Posterior vena cava (tissue), 2 donors: Measurements from ENCODE around the gene PLEKHM2. TPM values are rescaled to one million over a fixed set of nuclear protein-coding genes. Genes with fewer than 3 reads are reported as not detected.

ENCODE experiments used
- DNase-seq: peaks from one replicate; pipeline ENCODE4 v3.0.0-alpha.2; 2020; ENCODE audit warnings: low spot score
- intact Hi-C, 2 donors: fragments of 100-400 bp; cut with DNase I; formaldehyde crosslinking; loops; one replicate each; pipeline versions ENCODE4 v1.14.1 to v1.14.2; 2022 to 2023
- total RNA-seq, 2 donors: library from RNA; stranded (reverse); fragmentation: NEBNext Ultra II Directional; extraction: Animal tissue kit (Norgen Biotek cat#: 25700); gene quantifications; one replicate each; pipeline ENCODE4 v1.2.1, GENCODE V29; 2021
- donor health status: DM: yes; HTN: yes; CAD: no.
- donor health status: DM: yes; HTN: yes; CAD: no.

The PLEKHM2 gene
- total RNA-seq, 2 donors from 2014 or later: 62.6 to 75.9 TPM

DNA sequence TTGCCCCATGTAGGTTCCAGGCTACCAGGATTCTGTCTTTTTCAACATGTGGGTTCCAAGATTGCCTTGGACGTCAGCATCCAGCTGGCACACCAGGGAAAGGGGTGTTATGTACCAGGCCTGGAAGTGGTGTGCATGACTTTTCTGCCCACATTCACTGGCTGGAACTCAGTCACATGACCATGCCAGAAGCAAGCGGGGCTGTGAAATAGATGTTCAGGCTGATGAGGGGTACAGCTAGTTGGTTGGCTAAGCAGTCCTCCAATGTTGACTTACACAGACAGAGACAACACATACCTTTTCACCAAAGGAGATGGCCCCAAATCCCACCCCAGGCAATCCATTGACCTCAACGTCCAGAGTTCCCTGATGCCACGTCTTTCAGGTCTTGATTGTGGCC, 14.3 kb upstream of the PLEKHM2 start:
- intact Hi-C loops: loop anchor here in 1 of 2 donors (10.0 kb wide), 1 partner anchor 45 kb away; no protein-coding TSS in a partner anchor
- no peak for DNase-seq

DNA sequence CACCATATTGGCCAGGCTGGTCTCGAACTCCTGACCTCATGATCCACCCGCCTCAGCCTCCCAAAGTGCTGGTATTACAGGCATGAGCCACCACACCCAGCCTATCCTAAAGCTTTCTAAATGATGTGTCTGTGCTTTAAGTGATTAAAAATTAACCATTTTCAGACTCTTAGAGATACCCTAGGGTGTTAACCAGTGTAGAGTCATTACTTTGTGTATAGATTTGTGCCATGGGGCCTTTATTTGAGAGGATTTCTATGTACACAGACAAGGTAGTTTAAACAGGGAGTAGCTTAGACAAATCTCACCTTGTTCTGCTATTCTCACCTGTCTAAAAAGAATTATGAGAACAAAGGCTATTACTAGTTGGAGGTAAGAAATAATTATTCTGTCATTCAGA, 12.7 kb upstream of the PLEKHM2 start:
- intact Hi-C loops: loop anchor here in 1 of 2 donors (10.0 kb wide), 1 partner anchor 47 kb away; no protein-coding TSS in a partner anchor
- no peak for DNase-seq

DNA sequence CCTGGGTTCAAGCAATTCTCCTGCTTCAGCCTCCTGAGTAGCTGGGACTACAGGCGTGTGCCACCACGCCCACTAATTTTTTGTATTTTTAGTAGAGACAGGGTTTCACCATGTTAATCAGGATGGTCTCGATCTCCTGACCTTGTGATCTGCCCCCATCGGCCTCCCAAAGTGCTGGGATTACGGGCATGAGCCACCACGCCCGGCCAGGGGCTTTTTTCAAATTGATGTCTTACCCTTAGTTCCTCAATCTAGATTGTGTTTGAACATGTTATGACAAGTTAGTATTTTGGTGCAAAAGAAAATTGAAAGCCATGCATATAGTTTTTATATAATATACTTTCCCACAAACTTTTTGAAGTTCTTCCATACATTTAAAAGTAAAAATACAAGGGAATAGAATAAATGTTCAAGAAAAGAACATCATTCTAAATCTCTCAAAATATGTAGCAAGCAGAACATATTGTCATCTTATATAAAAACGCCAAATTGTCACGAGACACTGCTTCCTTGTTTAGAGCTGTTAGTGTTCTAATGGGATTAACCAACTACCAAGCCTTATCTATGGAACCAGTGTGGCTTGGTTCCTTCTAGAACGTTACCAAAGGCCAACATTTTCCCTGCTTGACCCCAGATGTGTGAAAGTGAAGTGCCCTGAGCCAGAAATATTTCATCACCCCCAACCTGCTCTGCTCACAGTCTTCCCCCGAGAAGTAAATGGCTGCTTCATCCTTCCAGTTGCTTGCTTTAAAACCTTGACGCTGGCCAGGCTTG, 9.5 kb upstream of the PLEKHM2 start:
- intact Hi-C loops: loop anchor here in 1 of 2 donors (10.0 kb wide), 1 partner anchor 50 kb away; no protein-coding TSS in a partner anchor
- DNase-seq: no peak

- intact Hi-C loops: loop anchor here in 1 of 2 donors (10.0 kb wide), 1 partner anchor 51 kb away; no protein-coding TSS in a partner anchor
- no peak for DNase-seq
These were observed 8.1 kb upstream of the PLEKHM2 start for GRCh38 chr1:15676010-15676409.

DNA sequence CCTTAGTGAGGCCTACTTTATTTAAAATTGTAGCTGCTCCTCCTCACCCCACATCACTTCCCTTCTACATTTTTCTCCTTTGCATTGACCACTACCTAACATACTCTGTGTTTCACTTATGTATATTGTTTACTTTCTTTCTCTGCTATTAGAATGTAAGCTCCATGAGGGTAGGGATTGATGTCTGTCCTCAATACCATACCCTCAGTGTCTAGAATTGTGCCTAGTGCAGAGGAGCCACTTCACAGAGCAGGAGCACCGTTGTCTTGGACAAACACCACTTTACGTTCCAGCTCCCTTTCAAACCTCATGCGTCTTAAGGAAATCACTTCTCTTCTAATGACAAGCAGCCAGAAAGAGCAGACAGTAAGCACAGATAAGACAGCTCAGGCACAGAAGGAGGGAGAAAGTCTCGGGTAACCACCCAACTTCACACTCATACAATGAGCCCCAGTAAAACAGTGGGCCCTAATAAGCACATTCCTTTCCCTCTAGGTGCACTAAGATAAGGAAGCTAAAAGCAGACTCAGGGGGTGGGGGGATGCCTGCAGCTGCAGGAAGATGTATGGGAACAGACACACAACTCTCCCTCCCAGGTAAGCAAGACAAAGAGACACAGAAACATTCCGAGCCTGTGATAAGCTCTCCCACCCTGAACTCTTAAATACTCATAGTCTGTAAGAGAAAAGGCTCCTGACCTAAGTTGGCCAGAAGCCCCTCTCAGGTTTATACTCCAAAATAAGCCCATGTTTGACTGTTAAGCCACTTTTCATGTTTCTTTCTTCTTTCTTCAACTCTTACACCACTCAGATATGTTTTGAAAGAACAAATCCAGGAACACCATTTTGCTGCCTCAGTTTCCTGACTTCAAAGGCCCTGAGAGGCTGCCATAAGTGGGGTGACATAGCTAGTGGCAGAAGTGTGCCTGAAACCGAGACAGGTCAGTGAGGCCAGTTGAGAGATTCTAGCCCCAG, 7.1 kb upstream of the PLEKHM2 start:
- DNase-seq: no peak
- intact Hi-C loops: loop anchor here in 1 of 2 donors (10.0 kb wide), 1 partner anchor 52 kb away; no protein-coding TSS in a partner anchor

- DNase-seq: no peak
- intact Hi-C loops: loop anchor here in 1 of 2 donors (10.0 kb wide), 1 partner anchor 54 kb away; no protein-coding TSS in a partner anchor
These were observed 5.5 kb upstream of the PLEKHM2 start for GRCh38 chr1:15678578-15678977.

- intact Hi-C loops: no loop called here
- no peak for DNase-seq
These were observed 4.0 kb upstream of the PLEKHM2 start for GRCh38 chr1:15680131-15680530.

DNA sequence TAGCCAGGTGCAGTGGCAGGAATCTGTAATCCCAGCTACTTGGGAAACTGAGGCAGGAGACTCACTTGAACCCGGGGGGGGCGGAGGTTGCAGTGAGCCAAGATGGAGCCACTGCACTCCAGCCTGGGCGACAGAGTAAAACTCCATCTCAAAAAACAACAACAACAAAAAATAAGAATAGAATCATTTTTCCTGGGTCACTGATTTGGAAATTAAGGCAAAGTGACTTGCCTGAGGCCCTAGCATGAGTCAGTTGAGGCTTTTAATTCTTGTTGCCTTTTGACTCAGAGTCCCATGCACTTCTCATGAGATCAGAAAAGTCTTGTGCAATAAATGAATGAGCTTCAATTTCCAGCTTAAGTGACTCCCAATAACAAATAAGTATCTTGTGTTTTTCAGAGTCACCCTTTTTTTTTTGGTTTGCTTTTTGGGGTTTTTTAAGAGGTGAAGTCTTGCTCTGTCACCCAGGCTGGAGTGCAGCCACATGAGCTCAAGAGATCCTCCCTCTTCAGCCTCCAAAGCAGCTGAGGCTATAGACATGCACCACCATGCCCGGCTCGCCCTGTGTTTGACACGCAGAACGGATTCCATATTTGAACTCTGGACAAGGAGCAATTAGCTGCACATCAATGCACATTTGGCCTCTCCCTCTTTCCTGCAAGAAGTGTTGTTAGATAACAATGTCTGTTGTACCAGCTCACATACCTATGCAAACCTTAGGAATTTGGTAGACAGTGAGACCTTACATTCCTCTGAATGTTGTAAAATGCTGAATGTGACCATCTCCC, 3.4 kb upstream of the PLEKHM2 start:
- intact Hi-C loops: no loop called here
- DNase-seq: no peak

DNA sequence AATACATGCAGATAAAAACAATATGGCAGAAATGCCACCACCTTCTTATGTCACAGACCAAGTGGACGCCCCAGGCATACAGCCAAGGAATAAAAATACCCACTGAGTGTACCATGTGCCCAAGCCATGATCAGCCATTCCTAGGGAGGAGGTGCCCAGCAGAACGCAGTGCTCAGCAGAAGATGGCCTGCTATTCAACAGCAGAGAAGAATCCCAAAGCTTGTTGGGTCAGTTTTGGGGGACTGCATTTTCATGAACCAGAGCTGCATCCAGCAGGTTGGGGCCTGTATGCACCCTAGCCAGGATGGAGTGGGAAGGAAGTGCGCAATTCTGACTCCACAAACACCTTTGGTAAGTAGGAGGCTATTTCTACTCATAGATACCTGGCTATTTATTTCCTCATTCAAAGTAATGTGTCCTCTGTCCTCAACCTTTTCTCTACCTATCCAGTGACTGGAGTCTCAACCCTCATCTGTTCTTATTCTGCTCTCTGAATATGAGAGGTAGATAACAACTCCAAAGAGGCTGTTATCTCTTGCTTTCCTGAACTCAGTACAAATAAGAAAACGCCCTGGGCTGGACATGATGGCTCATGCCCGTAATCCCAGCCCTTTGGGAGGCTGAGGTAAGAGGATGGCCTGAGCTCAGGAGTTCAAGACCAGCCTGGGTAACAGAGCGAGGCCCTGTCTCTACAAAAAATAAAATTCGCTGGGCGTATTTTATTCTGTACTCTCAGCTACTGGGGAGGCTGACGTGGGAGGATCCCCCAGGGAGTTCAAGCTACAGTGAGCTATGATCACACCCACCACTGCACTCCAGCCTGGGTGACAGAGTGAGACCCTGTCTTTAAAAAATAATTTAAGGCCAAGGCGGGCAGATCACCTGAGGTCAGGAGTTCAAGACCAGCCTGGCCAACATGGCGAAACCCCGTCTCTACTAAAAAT, 2.5 kb upstream of the PLEKHM2 start:
- DNase-seq: no peak
- intact Hi-C loops: no loop called here

DNA sequence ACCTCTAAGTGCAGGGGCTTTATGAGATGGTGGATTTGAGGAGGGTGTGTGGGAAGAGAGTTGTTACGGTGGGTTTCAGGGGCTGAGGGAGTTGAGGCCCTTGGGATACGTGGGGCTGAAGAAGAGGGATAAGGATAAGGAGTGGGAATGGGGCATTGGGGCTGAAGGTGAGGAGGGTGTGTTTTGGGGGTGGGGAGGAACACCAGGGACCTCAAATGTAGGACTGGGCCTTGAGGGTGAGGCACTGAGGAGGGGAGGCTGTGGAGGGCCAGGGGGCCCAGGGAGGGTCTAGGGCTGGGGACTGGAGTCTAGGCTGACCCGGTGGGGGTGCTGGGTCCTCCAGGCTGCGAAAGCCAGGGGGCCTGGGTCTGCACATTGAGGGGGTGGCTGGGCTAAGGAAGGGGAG, 1.2 kb upstream of the PLEKHM2 start:
- DNase-seq: no peak
- intact Hi-C loops: no loop called here

DNA sequence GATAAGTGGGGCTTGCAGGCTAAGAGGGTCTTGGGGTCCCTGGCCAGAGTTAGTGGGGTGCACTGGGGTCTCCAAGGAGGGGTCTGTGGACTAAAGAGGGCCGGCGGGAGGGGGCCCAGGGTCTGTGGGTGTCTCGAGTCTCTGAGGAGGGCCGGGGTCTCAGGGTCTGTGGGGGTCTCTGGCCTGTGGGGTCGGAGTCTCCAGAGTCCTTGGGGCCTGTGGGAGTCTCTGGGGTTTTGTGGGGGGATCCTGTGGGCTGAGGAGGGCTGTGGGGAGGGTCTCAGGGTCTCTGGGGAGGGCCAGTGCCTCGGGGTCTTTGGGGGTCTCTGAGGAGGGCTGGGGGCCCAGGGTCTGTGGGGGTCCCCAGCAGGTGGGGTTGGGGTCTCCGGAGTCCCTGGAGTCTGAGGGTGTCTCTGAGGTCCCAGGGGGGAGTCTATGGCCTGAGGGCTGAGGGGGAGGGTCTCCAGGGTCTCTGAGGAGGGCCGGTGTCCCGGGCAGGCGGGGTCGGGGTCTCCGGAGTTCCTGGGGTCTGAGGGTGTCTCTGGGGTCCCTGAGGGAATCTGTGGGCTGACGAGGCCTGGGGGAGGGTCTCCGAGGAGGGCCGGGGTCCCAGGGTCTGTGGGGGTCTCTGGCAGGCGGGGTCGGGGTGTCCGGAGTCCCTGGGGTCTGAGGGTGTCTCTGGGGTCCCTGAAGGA, 628 bp upstream of the PLEKHM2 start:
- intact Hi-C loops: no loop called here
- no peak for DNase-seq

DNA sequence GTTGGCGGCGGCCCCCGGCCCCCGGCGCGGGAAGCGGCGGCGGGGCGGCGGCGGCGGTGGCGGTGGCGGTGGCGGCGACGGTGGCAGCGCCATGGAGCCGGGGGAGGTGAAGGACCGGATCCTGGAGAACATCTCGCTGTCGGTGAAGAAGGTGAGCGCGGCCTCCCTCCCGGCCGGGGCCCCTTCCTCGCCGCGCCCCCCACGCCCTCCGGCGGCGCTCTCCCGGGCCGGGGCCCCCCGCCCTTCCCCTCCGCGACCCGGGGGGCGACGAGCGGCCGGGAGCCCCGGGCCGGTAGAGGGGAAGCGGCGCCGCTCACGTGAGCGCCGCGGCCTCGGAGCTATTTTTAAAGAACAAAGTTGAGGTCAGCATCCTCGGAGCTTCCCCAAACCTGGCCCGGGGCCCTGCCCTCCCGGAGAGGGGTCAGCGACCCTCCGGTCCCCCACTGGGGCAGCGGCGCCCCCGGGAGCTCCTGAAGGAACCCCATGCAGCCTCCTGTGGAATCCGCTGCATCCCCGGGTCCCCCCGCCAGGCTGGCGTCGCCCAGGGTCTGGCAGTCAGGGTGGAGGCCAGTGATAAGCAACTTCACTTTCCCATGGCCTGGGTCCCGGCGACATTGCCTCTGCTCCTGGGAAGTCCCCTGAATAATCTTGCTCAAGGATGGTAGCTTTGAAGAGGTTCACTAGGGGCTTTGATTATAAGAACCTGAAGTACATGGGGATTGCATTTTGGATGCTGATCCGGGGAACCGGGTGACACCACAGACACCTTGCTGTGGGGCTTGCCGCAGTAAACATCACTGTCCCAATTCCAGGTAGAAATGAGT, 560 bp downstream of the PLEKHM2 start:
- peak; percentile 88 for DNase-seq
- intact Hi-C loops: no loop called here

DNA sequence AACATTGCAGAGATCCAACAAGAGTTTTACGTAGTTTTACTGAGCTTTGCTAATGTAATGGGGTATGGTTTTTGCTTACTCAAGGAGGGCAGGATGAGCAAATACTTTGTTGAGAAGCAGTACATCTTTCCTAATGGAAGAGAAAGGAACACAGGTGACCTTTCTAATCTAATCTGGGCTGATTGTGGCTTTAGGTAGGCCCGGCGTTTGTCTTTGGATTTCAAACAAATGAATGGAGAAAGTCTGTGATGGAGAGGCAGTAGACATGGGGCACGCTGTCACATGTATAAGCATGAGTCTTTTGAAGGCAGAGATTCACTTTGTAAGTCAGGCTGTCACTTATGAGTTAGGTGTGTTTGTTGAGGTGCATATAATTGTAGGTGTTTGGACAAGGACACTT, 1.7 kb downstream of the PLEKHM2 start:
- no peak for DNase-seq
- intact Hi-C loops: no loop called here

- DNase-seq: no peak
- intact Hi-C loops: no loop called here
These were observed 3.3 kb downstream of the PLEKHM2 start for GRCh38 chr1:15687446-15687845.

- DNase-seq: no peak
- intact Hi-C loops: no loop called here
These were observed 6.2 kb downstream of the PLEKHM2 start for GRCh38 chr1:15690317-15690716.

DNA sequence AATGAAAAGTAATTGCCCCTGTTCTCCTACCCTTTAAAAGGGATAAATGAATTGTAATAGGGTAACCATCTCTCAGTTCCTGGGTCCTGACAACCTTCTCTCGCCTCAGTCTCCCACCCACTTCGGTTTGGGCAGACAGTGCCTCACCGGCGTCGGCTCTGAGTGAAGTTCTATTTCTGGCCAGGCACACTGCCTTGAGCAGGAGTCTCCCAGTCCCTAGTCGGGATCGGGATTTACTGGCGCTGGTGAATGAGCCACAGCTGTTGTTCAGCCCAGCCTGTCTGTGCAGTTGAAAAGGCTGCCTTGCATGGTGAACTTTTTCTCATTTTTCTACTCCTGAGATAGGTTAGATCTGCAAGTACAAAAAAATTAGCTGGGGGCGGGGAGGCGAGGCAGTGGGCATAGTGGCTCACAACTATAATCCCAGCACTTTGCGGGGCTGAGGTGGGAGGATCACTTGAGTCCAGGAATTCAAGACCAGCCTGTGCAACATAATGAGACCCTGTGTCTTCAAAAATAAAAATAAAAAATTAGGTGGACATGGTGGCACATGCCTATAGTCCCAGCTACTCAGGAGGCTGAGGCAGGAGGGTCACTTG, 7.4 kb downstream of the PLEKHM2 start:
- no peak for DNase-seq
- intact Hi-C loops: loop anchor here in 1 of 2 donors (1.0 kb wide), 1 partner anchor 50 kb away; no protein-coding TSS in a partner anchor
